Left hindlimb (tissue), 1 donor: ENCODE results near the gene SUN2.

Source experiments
- DNase-seq: peaks from one replicate; pipeline ENCODE4 v3.0.0-alpha.2; 2018

Gene SUN2

GRCh38 chr22:38696606-38697424 lies 59.0 kb downstream of the SUN2 start:
- DNase-seq: no peak

- no peak for DNase-seq
These were observed 60.9 kb downstream of the SUN2 start for GRCh38 chr22:38694940-38695339.

- DNase-seq: no peak
These were observed 61.7 kb downstream of the SUN2 start for GRCh38 chr22:38694049-38694448.

GRCh38 chr22:38689651-38690050 lies 66.1 kb downstream of the SUN2 start:
- DNase-seq: no peak

GRCh38 chr22:38685761-38686160 lies 70.0 kb downstream of the SUN2 start:
- DNase-seq: no peak

GRCh38 chr22:38684895-38685294 lies 70.9 kb downstream of the SUN2 start:
- DNase-seq: no peak
